Fibroblast of skin of scalp (primary cell): ENCODE data around the gene MYO18A.
"Not testable (repeated sequence)": the region's sequence is repeated elsewhere in the genome, so short reads cannot be mapped to it uniquely, and the experiment has no call there.

Experiments used
- DNase-seq: peaks from one replicate; pipeline ENCODE4 v3.0.0-alpha.2; 2013

Gene MYO18A

DNA sequence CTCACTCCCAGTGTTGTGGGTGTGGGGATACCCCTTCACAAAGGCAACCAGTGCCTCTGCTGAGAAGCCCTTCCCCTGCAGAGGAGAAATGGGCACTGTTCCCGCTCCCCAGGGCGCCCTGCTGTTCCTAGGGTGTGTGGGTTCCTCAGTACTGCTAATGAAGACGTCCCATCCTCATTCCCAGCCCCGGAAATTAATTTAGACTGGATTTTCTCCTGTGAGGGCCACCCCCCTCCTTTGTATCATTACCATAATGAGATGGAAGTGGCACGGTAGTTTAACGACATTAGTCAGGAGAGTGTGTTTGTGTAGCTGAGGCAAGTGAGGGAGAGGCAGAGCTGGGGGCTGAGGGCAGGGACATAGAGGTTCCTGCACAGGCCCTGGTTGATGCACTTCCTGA is 84.1 kb downstream of the MYO18A start:
- DNase-seq: no peak

DNA sequence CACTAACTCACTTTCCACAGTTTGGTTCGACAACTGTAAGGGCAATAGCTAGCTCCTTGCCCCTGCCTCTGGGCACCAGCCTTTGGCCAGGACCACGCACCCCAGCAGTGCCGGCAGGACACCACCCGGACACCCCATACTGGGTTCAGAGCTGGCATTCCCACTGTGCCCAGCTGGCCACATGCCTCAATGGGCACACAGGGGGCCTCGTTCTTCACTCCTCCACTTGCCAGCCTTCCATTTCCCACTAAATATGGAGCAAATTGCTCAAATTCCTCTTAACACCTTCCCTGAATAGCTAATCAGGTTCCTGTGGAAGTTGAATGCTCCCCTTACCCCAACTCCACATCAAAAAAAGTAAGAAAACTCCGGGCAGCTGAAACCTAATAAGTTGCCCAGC is 84.8 kb downstream of the MYO18A start:
- DNase-seq: no peak

DNA sequence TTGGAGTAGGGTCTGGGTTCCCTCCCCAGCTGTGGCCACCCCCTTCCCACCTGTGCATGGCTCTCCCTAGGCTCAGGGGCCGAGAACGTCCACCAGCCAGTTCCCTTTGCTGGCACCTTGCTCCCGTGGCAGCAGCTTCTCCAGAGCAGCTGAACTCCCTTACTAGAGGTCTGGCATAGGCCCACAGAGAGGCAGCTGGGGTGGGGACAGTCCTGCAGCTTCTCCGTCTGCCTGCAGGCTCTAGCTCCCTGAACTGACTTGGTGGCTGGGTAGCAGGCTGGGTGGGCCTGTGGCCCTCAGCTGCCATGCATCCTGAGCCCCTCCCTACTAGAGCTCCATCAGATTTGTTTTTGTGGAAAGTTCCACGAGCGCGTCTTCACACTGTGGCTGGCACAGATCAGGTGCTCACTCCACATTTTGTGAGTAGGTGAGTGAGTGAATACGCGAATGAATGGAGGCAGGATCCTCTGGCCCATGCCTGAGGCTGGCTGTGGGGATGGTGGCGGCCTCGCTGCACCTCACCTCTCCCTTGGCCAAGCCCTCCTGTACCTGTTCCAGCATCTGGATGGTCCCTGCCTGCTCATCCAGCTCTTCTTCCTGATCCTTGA is 86.0 kb downstream of the MYO18A start:
- DNase-seq: no peak

DNA sequence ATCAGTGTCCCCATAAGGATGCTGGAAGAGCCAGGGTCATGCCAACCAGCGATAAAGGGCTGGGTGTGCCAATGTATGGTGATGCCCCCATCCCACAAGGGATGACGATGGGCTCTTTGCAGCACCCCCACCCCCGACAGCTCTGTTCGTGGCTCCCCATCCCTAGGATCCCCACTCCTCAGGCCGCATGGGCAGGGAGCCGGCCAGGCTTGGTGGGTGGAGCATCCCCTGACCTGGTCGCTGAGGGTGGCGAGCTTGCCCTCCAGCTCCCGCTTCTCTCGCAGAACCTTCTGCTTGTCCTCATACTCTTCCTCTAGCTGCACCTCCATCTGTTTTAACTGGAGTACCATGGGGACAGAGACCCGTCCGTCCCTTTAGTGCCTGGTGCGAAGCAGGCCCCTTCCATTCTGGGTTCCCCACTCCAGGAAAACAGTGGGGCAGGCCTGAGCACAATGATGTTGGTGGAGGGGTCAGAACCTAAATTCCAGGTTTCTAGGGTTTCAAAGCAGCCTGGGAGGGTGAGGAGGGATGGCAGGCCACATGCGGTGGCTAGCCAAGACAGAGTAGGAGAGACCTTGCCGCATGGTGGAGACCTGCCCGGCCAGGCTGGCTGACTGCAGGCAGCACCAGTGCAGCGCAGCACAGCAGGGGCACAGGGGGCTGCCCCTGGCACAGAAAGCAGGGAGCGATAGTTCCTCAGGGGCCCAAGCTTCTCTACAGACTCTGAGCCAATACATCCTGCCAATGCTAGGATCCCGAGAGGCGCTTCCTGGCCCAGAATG is 86.9 kb downstream of the MYO18A start:
- no peak for DNase-seq

GRCh38 chr17:29091606-29092289 is 88.5 kb downstream of the MYO18A start:
- DNase-seq: no peak

GRCh38 chr17:29090750-29091605 is 89.2 kb downstream of the MYO18A start:
- DNase-seq: no peak

DNA sequence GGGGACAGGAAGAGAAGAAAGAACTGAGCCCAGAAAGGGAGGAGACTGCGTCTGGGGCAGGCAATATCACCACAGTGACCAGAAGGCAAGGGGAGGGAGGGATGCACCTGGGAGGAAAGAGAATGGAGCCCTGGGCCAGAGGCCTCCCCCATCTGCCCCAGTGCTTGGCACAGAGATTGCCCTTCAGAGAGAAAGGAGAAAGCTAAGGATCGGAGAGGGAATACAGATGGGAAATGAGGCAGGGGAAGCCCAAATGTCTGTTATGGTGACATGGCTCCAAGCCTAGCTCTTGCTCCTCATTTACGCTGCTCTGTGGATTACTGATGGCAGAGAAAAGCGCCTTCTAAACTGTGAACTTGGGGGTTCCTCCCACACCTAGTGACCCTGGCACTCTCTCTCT is 90.1 kb downstream of the MYO18A start:
- no peak for DNase-seq

- DNase-seq: no peak
Observed at GRCh38 chr17:29089601-29090044, 90.6 kb downstream of the MYO18A start.

DNA sequence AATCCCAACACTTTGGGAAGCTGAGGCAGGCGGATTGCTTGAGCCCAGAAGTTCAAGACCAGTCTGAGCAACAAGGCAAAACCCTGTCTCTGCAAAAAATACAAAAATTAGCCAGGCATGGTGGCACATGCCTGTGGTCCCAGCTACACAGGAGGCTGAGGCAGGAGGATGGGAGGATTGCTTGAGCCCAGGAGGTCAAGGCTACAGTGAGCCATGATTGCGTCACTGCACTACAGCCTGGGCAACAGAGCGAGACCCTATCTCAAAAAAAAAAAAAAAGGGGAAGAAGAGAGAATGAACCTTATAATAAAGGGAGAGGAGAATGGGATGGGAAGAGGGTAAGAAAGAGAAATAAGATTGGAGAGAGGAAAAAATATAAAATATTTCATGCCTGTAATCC is 91.4 kb downstream of the MYO18A start:
- not testable (repeated sequence) for DNase-seq

GRCh38 chr17:29086628-29087332 is 93.4 kb downstream of the MYO18A start:
- DNase-seq: no peak

DNA sequence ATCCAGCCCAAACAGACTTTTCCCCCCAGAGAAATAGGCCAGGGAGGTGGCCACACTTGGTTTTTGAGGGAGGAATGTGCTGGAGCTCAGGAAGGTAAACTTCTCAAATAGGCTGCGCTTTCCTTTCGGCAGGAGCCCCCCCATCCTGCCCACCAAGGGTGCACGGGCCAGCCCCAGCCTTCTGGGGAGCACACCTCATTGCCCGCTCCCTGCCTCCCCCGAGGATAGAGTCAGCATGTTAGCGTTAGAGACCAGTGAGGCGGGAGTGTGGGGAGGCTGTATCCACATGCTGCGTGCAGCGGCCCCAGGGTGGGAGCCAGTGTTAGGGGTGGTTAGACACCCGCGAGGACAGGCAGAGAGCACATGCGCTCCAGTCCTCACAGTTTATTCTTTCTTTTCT is 95.0 kb downstream of the MYO18A start:
- no peak for DNase-seq

DNA sequence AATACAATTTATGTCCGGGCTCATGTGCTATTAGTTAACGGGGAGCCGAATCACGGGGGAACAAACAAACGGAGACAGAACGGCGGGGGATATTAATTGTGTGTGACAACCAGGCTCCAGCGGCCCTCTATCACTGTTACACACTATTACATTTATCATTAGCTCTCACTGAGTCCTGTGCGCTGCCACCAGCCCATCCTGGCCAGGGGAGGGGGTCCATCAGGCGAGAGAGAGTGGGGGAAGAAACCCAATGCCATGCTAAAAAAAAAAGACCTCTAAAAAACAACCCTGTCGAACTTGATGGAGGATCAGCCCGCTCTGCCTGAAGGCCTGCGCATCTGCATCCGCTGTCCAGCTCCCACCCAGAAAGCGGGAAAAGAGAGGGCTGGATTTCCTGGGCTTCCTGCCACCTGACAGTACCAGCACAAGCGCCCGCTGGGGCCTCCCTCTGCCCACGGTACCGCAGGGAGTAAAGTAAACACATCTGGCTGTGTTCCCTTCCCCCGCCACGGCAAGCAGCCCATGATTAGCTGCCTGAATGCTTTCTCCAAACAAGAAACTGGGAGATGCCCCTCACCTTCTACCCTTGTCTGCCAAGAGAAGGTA is 95.6 kb downstream of the MYO18A start:
- peak; percentile 23 for DNase-seq

- no peak for DNase-seq
Observed at GRCh38 chr17:29080965-29081364, 99.2 kb downstream of the MYO18A start.

DNA sequence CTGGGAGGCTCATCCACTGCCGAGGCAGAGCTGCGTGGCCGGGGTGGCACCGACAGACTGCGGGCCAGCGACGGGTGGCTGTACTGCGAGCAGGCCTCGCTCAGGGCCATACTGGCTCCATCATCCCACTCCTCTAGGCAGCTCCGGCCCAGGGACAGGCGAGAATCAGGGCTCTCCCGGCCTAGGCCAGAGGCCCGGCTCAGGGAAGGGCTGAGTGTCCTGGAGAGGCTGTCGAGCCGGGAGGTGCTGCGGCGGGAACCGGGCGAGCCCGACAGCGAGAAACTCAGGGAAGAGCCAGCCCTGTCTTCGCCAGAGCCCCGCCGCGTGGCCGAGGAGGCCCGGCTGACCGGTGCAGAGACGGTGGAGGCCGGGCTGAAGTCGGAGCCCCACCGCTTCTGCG is 99.9 kb downstream of the MYO18A start:
- no peak for DNase-seq

DNA sequence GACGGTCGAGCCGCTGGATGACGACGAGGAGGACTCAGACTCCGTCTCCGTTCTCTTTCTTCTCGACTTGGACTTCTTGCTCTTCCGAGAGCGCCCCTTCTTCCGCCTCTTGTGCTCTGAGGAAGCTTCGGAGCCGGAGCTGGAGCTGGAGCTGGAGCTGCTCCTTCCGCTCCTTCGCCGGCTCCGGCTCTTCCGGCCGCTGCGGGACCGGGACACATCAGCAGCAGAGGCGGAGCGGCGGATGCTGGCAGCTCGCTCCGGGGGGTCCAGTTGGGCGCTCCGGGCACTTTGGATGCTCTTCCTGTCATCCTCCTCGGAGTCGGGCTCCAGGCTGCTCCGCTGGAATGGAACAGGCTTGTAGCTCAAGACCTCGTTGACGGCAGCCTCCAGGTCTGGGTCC is 100.3 kb downstream of the MYO18A start:
- DNase-seq: no peak

- no peak for DNase-seq
Observed at GRCh38 chr17:29079433-29079832, 100.8 kb downstream of the MYO18A start.

- peak; percentile 35 for DNase-seq
Observed at GRCh38 chr17:29078183-29079045, 101.8 kb downstream of the MYO18A start.

DNA sequence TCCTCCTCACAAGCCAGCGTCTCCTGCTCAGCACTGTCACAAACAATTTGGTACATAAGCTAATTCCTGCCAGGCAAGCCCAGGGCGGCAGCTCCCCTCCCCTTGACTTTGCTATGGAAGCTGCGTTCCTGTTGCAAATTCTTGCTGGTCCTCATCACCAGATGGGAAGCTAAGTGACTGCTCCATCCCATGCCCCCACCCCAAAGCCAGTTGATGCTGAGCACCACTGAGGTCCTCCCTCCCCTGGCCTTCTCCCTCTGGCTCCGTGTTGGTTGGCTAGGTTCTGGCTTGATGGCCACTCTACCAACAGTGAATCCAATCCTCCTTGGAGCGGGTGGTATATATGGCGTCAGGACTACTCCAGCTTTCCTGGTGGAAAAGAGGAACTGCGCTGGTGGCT is 102.9 kb downstream of the MYO18A start:
- DNase-seq: no peak

DNA sequence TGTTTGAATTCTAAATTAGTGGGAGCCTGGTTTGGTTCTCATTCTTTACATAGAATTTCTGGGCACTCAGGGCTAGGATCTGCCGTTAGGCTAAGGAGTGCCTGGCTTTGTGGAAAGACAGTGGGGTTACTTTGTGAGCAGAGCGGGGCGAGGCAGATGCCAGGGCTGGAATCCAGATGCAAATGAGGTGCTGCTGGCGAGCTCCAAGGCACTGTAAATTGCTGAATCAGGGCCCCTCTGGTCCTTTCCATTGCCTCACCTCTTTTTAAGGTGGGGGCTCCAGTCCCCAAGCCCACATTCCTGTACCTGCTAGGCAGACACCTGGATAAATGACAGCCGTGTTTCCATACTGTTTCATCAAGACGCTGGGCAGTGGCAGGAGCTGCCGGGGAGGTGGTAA is 103.5 kb downstream of the MYO18A start:
- DNase-seq: no peak

DNA sequence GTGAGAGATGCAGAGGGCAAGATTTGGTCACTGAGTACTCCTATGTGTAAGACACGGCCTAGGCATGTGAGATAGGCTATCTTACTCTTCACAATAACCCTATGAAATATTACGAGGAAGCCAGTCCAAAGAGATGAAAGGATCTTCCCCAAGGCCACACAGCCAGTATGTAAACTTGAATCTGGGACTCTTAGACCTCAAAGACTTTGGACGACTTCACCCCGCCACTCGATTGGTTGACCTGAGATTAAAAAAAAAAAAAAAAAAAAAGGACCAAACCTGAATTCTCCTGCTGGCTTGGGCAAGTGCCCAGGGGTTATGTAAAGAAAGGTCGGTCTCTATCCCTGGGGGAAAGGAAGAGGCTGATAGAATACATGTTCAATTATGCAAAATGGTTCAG is 104.1 kb downstream of the MYO18A start:
- DNase-seq: no peak

- no peak for DNase-seq
Observed at GRCh38 chr17:29074488-29074887, 105.7 kb downstream of the MYO18A start.
